BE2C (cell line): ENCODE data around the gene KRTAP10-6.

Source experiments
- DNase-seq: peaks from one replicate; pipeline ENCODE4 v3.0.0-alpha.2; 2020
- H3K27me3 ChIP-seq: fragments of 250-450 bp; sonication (Bioruptor Pico); 2 replicates; pipeline ENCODE4 v1.5.1; 2020; ENCODE audit warnings: mild to moderate bottlenecking
- H3K36me3 ChIP-seq: fragments of 250-450 bp; sonication (Bioruptor Pico); 2 replicates; pipeline ENCODE4 v1.5.1; 2020; ENCODE audit warnings: mild to moderate bottlenecking
- H3K4me1 ChIP-seq: fragments of 250-450 bp; sonication (Bioruptor Pico); 2 replicates; pipeline ENCODE4 v1.5.1; 2020
- H3K4me3 ChIP-seq: 2 replicates; pipeline ENCODE4 v1.5.1; 2011; ENCODE audit warnings: low read depth, low read length
- H3K9me3 ChIP-seq: fragments of 250-450 bp; sonication (Bioruptor Pico); 2 replicates; pipeline ENCODE4 v1.5.1; 2020
- CTCF ChIP-seq: IDR thresholded peaks from 2 replicates; pipeline ENCODE4 v1.5.1; 2012; ENCODE audit warnings: mild to moderate bottlenecking, low read depth, low read length

Gene KRTAP10-6

GRCh38 chr21:44549525-44550211 is 42.6 kb downstream of the KRTAP10-6 start:
- Histone ChIP-seq H3K4me3 (no peak overlapping the region), H3K36me3 (no peaks in the 10 kb centered on the region), H3K27me3 (peaks cover 47% of the 10 kb centered on the region), H3K4me1 (no peaks in the 10 kb centered on the region), H3K9me3 (no peaks in the 10 kb centered on the region)
- no peak for DNase-seq
- TF ChIP-seq CTCF = no peak

- no peak overlapping the region for H3K4me3 ChIP-seq
- H3K36me3 ChIP-seq = no peaks in the 10 kb centered on the region
- no peak for DNase-seq
- H3K9me3 ChIP-seq = no peaks in the 10 kb centered on the region
- H3K4me1 ChIP-seq = no peaks in the 10 kb centered on the region
- no peak for TF ChIP-seq CTCF
- H3K27me3 ChIP-seq = peaks cover 40% of the 10 kb centered on the region
Measured at GRCh38 chr21:44548922-44549321, 43.4 kb downstream of the KRTAP10-6 start.

GRCh38 chr21:44548381-44548780 is 43.9 kb downstream of the KRTAP10-6 start:
- TF ChIP-seq CTCF = no peak
- Histone ChIP-seq H3K27me3 (peaks cover 35% of the 10 kb centered on the region), H3K9me3 (no peaks in the 10 kb centered on the region), H3K4me1 (no peaks in the 10 kb centered on the region), H3K4me3 (no peak overlapping the region), H3K36me3 (no peaks in the 10 kb centered on the region)
- DNase-seq = no peak

GRCh38 chr21:44547656-44548331 is 44.5 kb downstream of the KRTAP10-6 start:
- Histone ChIP-seq H3K27me3 (peaks cover 29% of the 10 kb centered on the region), H3K4me1 (no peaks in the 10 kb centered on the region), H3K36me3 (no peaks in the 10 kb centered on the region), H3K4me3 (no peak overlapping the region), H3K9me3 (no peaks in the 10 kb centered on the region)
- no peak for TF ChIP-seq CTCF
- DNase-seq = no peak

- H3K36me3 ChIP-seq = no peaks in the 10 kb centered on the region
- no peaks in the 10 kb centered on the region for H3K9me3 ChIP-seq
- TF ChIP-seq CTCF = no peak
- no peak overlapping the region for H3K4me3 ChIP-seq
- H3K4me1 ChIP-seq = no peaks in the 10 kb centered on the region
- peaks cover 28% of the 10 kb centered on the region for H3K27me3 ChIP-seq
- no peak for DNase-seq
Measured at GRCh38 chr21:44544566-44544965, 47.7 kb downstream of the KRTAP10-6 start.

GRCh38 chr21:44542716-44543115 is 49.6 kb downstream of the KRTAP10-6 start:
- Histone ChIP-seq H3K27me3 (peaks cover 20% of the 10 kb centered on the region), H3K4me3 (no peak overlapping the region), H3K36me3 (no peaks in the 10 kb centered on the region), H3K4me1 (no peaks in the 10 kb centered on the region), H3K9me3 (no peaks in the 10 kb centered on the region)
- TF ChIP-seq CTCF = no peak
- DNase-seq = no peak
